Neutrophil (primary cell): ENCODE results near the gene TCF7.

ENCODE experiments used
- H3K27ac ChIP-seq: fragments of 200-600 bp; sonication (generic); 2 replicates; pipeline ENCODE4 v1.5.1; 2016; ENCODE audit warnings: mild to moderate bottlenecking, moderate library complexity
- H3K27me3 ChIP-seq: fragments of 200-600 bp; sonication (generic); 2 replicates; pipeline ENCODE4 v1.6.0; 2016; ENCODE audit warnings: mild to moderate bottlenecking
- H3K36me3 ChIP-seq: fragments of 200-600 bp; sonication (generic); 2 replicates; pipeline ENCODE4 v1.5.1; 2017
- H3K4me1 ChIP-seq, 2 experiments: fragments of 200-600 bp in 1 of 2; sonication (generic) in 1 of 2; 1 replicate in 1 of 2; 2 replicates in 1 of 2; pipeline versions ENCODE4 v1.5.1 to v1.6.1; 2013 to 2016; ENCODE audit warnings: low read depth in 1 of 2, low read length in 1 of 2, mild to moderate bottlenecking in 1 of 2, moderate library complexity in 1 of 2; ENCODE audit not compliant: control insufficient read depth in 1 of 2, insufficient read depth in 1 of 2
- H3K4me3 ChIP-seq, 2 experiments: fragments of 200-600 bp in 1 of 2; sonication (generic) in 1 of 2; 1 replicate in 1 of 2; 2 replicates in 1 of 2; pipeline ENCODE4 v1.5.1; 2013 to 2016; ENCODE audit warnings: low read depth in 1 of 2, low read length in 1 of 2, mild to moderate bottlenecking in 1 of 2, moderate library complexity in 1 of 2
- H3K9me3 ChIP-seq: fragments of 200-600 bp; sonication (generic); 2 replicates; pipeline ENCODE4 v1.5.1; 2016
- CTCF ChIP-seq: fragments of 200-600 bp; sonication (generic); IDR thresholded peaks from 2 replicates; pipeline ENCODE4 v1.5.1; 2016; ENCODE audit warnings: antibody characterized with exemption

The TCF7 gene

DNA sequence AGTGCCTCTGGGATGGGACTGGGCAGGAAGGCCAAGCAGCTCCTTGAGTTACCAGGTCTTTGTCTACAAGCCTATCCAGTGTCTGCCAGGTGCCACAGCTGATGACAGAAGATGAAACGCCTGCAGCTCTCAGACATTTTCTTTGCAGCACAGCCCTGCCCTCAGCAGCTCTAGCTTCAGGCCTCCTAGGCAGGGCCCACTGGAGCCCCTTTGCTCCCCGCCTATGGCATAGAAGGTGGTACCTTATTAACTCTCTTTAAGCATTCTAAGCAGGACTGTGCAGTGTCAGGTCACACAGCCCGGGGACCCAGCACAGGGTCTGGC lies 63.6 kb downstream of the TCF7 start:
- H3K4me1 ChIP-seq, result peaks cover 22 to 28% of the 10 kb centered on the region in 2 experiments
- H3K27ac ChIP-seq, result peak overlapping the region; percentile 99
- peaks cover 5% of the 10 kb centered on the region for H3K27me3 ChIP-seq
- no peak overlapping the region for H3K4me3 ChIP-seq
- no peak for TF ChIP-seq CTCF
- H3K36me3 ChIP-seq, result peaks cover 7% of the 10 kb centered on the region
- H3K9me3 ChIP-seq, result no peaks in the 10 kb centered on the region

DNA sequence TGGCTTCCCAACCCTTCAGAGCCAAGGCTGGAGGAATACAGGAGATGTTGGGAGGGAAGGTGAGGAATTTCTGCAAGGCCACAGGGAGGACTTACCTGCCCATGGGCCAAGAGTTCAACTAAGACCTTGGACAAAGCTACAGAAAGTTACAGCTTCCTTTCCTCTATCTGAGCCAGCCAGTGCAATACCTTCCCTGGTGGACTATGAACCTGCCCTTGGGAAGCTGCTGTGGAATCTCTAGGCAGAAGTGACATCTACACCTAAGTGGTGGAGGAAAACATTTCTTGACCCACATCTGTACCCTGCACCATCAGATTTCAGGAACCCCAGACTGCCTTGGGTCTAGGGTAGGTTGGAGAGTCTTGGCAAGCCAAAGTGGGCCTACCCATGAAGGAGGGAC lies 69.0 kb downstream of the TCF7 start:
- Histone ChIP-seq H3K27me3 (peaks cover 5% of the 10 kb centered on the region), H3K36me3 (no peaks in the 10 kb centered on the region), H3K4me3 (no peak overlapping the region), H3K9me3 (no peaks in the 10 kb centered on the region), H3K4me1 (no peaks in the 10 kb centered on the region), H3K27ac (no peak overlapping the region)
- no peak for TF ChIP-seq CTCF

- Histone ChIP-seq H3K4me3 (no peak overlapping the region), H3K27ac (no peak overlapping the region), H3K9me3 (no peaks in the 10 kb centered on the region), H3K27me3 (no peaks in the 10 kb centered on the region), H3K4me1 (no peaks in the 10 kb centered on the region), H3K36me3 (no peaks in the 10 kb centered on the region)
- TF ChIP-seq CTCF, result peak; percentile 88
These were observed 70.0 kb downstream of the TCF7 start for GRCh38 chr5:134184155-134185135.

GRCh38 chr5:134188092-134188491 lies 73.6 kb downstream of the TCF7 start:
- H3K27me3 ChIP-seq, result no peaks in the 10 kb centered on the region
- H3K4me1 ChIP-seq, result no peaks in the 10 kb centered on the region
- H3K4me3 ChIP-seq, result no peak overlapping the region
- H3K36me3 ChIP-seq, result no peaks in the 10 kb centered on the region
- H3K27ac ChIP-seq, result no peak overlapping the region
- H3K9me3 ChIP-seq, result no peaks in the 10 kb centered on the region
- TF ChIP-seq CTCF, result no peak

DNA sequence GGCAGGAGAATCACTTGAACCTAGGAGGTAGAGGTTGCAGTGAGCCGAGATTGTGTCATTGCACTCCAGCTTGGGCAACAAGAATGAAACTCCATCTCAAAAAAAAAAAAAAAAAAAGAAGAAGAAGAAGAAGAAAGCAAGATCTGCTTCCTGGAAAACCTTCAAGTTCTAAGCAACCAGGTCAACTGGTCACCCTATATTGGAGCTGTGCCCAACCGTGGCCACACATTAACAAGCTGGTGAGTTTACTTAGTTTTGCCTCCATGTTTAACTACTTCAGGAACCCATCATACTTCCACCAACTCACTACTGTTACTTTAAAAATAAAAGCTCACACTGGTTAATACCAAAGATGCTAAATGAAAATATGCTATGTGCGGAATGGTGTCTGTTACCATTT lies 74.5 kb downstream of the TCF7 start:
- no peaks in the 10 kb centered on the region for H3K27me3 ChIP-seq
- H3K36me3 ChIP-seq, result no peaks in the 10 kb centered on the region
- no peaks in the 10 kb centered on the region for H3K4me1 ChIP-seq
- H3K9me3 ChIP-seq, result no peaks in the 10 kb centered on the region
- no peak overlapping the region for H3K27ac ChIP-seq
- TF ChIP-seq CTCF, result no peak
- no peak overlapping the region for H3K4me3 ChIP-seq
